ENCODE data around the gene TMOD1.
"Not testable (repeated sequence)": the region's sequence is repeated elsewhere in the genome, so short reads cannot be mapped to it uniquely, and the experiment has no call there.

Gene TMOD1

DNA sequence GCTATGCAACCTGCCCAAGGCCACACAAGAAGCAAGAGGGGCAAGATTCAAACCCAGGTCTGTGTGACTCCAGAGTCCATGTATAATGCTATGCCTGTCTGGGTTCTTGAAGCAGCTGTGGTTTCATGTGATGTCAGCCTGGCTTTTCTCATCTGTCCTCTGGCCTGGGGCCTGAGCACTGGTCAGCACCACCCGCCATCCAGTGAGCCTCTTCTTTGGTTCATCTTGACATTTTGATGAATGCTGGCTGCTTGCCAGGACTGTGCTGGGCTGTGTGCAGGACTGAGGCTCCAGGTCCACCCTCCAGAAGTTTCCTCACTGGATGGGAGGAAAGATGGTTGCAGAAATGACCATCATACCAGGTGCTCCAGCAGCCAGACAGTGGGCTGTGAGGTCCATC is 70.2 kb downstream of the TMOD1 start:
- DNase-seq, result no peak

DNA sequence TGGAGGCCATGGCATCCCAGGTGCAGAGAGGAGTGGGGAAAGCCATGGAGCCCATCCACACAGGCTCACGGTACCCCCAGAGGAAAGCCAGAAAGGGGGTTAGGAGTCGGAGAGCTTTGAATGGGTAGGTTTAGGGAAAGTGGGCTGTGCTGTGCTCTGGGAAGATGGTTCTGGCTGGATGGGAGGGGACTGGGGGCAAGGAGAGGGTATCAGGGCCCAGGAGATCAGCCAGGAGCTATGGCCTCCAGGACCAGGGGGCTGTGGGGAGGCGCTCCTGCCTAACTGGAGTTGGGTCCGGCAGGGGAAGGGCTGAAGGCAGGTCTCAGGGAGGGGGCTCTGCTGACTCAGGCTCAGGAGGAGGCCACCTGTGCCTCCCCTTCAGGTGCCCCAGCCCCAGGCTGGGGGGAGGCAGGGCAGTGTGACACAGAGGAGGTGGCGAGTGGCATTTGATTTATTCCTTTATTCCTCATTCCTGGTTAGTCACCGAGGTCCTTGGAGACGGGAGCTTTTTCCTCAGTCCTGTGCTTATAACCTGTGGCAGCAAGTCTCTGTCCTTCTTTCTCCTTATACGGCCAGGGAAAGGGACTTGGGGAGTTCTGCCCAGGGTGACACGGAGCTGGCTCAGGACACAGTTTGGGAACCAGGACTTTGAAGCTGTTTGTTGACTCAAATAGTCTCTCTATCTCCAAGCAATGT is 70.9 kb downstream of the TMOD1 start:
- DNase-seq, result no peak

- DNase-seq, result no peak
Measured at GRCh38 chr9:97572892-97573365, 71.5 kb downstream of the TMOD1 start.

- DNase-seq, result no peak
Measured at GRCh38 chr9:97573482-97574073, 72.1 kb downstream of the TMOD1 start.

GRCh38 chr9:97574101-97574571 is 72.7 kb downstream of the TMOD1 start:
- not testable (repeated sequence) for DNase-seq

DNA sequence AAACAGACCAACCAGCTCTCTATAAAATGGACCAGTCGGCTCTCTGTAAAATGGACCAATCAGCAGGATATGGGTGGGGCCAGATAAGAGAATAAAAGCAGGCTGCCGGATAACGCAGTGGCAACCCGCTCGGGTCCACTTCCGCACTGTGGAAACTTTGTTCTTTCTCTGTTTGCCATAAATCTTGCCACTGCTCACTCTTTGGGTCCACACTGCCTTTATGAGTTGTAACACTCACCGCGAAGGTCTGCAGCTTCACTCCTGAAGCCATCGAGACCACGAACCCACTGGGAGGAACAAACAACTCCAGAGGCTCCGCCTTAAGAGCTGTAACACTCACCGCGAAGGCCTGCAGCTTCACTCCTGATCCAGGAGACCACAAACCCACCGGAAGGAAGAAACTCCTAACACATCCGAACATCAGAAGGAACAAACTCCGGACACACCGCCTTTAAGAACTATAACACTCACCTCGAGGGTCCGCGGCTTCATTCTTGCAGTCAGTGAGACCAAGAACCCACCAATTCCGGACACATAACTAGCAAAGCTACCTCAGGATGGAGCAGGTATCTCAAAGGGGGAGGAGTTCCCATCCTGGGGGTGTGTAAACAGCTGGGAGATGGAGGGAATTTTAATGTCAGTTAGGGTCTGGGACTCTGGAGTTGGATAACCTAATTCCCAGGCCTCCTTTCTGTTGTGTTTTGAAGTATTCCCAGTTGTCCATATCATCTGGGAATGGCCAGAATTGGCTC is 73.6 kb downstream of the TMOD1 start:
- peak in 2 of 4 experiments; percentile 7 to 29 for DNase-seq

DNA sequence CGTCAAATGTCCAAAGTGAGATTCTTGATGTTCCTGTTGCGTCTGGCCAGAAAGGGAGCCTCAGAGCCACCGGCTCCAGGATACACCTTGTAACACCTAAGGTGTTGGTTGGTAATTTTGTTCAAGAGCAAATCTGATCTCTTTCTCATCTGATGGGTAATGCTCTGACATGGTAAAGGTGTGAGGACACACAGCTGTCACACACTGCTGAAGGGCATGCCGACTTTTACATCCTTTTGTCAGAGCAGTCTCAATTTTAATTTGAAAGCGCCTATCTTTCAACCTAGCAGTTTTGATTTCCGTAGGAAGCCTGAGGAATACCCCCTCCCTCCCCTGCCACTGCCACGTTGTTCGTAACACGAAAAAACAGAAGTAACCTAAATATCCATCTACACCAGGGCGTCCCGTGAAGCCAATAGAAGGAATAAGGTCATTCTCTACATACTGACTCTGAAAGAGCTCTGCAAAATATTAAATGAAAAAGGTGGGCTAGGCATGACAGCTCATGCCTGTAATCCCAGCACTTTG is 74.3 kb downstream of the TMOD1 start:
- no peak for DNase-seq

GRCh38 chr9:97577051-97577450 is 75.6 kb downstream of the TMOD1 start:
- no peak for DNase-seq

DNA sequence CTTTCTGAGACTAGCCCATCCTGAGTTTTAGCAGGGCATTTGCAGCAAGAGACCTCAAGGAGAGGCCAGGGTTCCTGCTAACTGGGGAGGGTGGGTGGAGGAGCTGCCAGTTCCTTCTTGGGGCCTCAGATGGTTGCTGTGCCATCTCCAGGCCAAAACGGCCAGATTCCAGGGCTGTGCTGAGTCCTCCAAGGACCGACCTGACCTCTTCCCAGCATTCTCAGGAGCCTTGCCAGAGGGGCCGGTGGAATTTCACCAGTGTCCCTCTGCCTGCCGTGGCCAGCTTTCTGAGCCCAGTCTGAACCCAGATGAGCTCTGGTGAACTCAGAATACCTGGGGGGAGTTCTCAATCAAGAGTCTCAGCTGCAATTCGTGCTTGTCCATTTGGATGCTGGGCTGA is 77.4 kb downstream of the TMOD1 start:
- no peak for DNase-seq

GRCh38 chr9:97579914-97580313 is 78.4 kb downstream of the TMOD1 start:
- no peak for DNase-seq

- not testable (repeated sequence) for DNase-seq
Measured at GRCh38 chr9:97581590-97581989, 80.1 kb downstream of the TMOD1 start.

- not testable (repeated sequence) for DNase-seq
Measured at GRCh38 chr9:97584778-97585177, 83.3 kb downstream of the TMOD1 start.

DNA sequence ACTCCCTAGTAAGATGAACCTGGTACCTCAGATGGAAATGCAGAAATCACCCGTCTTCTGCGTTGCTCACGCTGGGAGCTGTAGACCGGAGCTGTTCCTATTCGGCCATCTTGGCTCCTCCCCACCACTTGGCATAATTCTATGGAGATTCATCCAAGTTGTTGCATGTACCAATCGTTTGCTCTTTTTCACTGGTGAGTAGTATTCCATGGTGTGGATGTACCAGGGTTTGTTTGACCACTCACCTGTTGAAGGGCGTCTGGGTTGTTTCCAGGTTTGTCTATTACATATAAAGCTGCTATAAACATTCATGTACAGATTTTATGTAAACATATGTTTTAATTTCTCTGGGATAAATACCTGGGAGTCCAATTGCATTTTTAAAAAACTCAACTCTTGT is 85.4 kb downstream of the TMOD1 start:
- DNase-seq, result not testable (repeated sequence)

DNA sequence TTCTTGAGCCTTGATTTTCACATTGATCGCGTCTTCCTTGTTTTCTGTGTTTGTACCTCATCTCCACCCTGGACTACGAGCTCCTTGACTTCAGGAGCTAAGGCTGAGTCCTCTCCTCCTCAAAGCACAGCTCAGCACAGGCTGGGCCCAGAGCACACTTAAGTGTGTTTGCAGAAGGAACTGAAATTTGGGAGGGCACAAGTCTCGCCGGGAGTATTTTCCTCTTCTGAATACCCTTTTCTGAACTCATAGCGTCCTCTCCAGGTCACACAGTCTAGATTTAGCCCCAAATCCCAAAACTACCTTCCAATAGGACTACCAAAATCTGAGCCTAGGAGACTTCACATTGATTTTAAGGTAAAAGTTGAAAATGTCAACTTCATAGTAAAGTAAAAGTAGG is 90.1 kb downstream of the TMOD1 start:
- no peak for DNase-seq

- DNase-seq, result no peak
Measured at GRCh38 chr9:97592126-97592525, 90.7 kb downstream of the TMOD1 start.

DNA sequence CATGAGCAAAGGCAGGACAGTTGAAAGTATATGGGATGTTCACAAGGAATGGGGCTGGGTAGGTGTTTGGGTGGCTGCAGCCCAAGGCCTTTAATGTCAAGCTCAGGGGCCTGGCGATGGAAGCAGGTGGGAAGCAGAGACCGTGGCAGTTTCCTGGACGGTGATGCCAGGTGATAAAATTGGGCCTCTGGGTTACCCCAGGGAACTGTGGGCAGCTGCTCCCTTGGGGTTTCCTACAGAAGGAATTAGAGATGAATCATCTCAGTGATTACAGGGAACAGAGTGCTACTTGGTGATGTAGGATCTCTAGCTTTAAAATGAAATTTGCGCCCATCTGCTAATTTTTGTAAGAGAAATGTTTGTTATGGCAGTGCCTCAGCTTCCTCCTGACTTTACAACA is 92.5 kb downstream of the TMOD1 start:
- DNase-seq, result no peak

DNA sequence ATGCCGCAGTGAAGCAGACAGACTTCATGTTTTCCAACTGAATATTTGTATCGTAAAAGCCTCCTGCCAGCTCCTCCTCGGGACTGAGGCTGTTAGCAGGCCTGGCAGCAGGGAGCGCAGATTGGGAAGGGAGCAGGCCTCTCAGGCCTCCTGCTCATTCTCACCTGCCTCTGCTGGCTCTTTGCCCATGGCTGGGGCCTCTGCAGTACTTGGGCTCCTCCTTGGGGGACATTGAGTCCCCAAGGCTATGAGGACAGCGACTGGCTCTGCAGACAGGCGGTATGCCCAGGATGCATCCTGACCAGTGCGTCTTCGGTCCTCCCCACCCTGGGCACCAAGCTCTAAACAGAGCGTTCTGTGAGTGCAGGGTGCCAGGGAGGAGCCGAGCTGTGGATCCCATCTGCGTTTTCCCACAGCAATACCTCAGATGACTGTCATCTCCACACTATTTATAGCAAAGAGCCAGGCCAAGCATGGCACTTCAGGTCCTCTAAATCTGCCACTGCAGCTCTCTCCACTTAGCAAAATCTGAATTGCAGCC is 93.0 kb downstream of the TMOD1 start:
- DNase-seq, result no peak

- DNase-seq, result no peak
Measured at GRCh38 chr9:97596906-97597305, 95.4 kb downstream of the TMOD1 start.

DNA sequence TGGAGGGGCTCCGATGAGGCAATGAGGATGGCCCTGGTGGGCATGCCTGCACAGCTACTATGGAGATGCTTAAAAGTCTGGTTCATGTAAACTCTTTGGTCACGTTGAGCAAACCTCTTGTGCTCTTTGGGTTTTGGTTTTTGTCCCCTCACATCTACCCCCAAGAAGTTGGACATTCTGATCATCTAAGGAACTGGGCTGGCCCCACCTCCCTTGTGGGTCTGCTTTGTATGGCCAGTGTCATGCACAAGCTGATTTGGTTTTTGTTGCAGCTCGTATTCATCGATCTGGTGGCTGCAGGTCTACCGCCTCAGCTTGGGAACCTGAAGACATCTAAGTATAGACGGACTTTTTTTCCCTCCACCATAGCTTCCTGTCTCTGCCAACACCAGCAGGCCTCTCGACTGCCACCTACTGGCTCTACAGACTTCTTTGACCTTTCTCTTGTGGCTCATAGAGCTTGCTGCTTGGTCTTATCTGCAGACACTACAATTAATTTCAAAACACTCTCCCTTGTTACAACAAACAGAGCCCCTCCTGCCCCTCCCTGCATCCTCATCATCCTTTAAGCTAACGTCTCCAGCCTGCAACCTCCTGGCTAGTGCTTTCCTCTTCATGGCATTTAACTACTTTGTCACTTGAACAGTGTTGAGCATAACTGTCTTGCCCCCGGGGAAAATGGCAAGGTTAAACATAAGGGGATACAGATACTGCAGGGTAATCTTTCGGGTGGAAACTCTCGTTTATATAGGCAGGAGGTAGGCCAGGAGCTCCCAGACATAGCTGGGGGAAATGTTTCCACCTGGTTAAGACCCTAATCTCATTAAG is 97.2 kb downstream of the TMOD1 start:
- DNase-seq, result peak in 3 of 4 experiments; percentile 19 to 42 (median 26)

DNA sequence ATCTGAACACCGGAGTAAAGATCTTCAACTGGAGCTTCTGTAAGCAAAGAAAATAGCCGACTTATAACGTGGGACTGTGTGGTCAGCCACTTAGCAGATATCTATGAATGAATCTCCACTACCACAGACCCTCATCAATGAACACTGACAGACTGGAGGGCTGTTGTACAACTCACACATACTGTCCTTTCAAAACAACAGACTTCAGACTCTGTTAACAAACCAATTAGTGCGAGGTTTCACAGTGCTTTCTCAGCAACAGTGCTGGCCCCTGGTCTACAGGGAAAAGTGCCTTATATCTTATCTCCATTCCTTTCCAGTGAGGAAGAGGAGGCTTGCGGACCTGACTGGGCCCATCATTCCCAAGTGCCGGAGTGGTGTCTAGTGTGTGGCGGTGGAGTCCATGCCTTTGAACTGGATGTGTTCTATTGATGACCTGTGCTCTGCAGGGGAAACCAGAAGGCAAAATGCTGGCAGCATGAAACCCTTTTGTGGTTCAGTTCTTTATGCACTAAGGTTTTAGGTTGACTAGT is 97.9 kb downstream of the TMOD1 start:
- DNase-seq, result no peak

DNA sequence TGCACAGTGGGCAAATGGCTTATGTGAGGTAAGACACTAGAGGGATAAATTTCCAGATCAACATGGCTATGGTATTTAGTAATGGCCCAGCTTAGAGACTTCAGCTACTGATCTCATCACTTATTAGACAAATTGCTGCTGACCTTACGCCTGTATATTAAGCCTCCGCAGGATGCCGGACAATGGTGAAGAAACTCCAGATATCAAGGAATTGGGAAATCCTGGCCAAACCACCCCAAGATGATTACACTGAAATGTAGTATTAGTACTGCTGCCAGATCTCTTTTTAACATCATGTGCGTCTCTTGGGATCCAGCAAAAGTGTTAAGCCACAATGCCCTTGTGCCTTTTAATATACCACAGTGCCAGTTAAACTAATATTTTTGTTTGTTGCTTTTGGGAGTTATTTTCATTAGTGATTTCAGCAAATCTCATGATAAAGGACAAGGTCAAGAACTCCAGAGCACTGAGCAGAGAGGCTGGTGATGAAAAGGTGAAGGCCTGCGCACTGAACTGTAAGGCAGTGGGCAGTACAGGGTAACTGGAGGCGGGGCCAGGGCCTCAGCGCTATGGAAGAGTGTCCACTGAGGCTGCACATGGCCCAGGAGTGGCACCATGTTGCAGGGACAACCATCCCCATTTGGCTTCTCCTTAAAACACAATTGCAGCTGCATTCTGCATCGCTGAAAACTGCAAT is 99.2 kb downstream of the TMOD1 start:
- no peak for DNase-seq

Data from activated naive CD4-positive, alpha-beta T cell (primary cell).